ES-I3 (cell line): ENCODE data around the gene MYADM.

Experiments used
- H3K36me3 ChIP-seq: 2 replicates; pipeline ENCODE4 v1.6.1; 2013; ENCODE audit warnings: mild to moderate bottlenecking, low read length, control low read depth, moderate library complexity; ENCODE audit not compliant: insufficient read depth
- H3K4me1 ChIP-seq: 2 replicates; pipeline ENCODE4 v1.6.1; 2013; ENCODE audit warnings: mild to moderate bottlenecking, control low read depth, low read length; ENCODE audit not compliant: insufficient read depth
- H3K9ac ChIP-seq: 2 replicates; pipeline ENCODE4 v1.6.1; 2013; ENCODE audit warnings: low read depth, mild to moderate bottlenecking, low read length, moderate library complexity
- H3K9me3 ChIP-seq: 2 replicates; pipeline ENCODE4 v1.6.1; 2013; ENCODE audit warnings: mild to moderate bottlenecking, low read length, moderate library complexity; ENCODE audit not compliant: control insufficient read depth, insufficient read depth

Gene MYADM

DNA sequence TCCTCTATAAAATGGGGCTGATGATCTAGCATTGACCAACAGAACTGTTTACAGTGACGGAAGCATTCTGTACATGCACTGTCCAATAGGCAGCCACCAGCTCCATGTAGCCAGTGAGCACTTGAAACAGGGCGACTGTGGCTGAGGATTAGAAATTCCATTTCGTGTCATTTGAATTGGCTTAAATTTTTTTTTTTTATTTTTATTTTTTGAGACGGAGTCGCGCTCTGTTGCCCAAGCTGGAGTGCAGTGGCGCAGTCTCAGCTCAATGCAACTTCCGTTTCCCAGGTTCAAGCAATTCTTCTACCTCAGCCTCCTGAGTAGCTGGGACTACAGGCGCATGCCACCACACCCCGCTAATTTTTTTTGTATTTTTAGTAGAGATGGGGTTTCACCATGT lies 17.4 kb downstream of the MYADM start:
- H3K36me3 ChIP-seq: no peaks in the 10 kb centered on the region
- H3K9me3 ChIP-seq: no peaks in the 10 kb centered on the region
- H3K9ac ChIP-seq: no peak overlapping the region
- H3K4me1 ChIP-seq: peaks cover 9% of the 10 kb centered on the region

DNA sequence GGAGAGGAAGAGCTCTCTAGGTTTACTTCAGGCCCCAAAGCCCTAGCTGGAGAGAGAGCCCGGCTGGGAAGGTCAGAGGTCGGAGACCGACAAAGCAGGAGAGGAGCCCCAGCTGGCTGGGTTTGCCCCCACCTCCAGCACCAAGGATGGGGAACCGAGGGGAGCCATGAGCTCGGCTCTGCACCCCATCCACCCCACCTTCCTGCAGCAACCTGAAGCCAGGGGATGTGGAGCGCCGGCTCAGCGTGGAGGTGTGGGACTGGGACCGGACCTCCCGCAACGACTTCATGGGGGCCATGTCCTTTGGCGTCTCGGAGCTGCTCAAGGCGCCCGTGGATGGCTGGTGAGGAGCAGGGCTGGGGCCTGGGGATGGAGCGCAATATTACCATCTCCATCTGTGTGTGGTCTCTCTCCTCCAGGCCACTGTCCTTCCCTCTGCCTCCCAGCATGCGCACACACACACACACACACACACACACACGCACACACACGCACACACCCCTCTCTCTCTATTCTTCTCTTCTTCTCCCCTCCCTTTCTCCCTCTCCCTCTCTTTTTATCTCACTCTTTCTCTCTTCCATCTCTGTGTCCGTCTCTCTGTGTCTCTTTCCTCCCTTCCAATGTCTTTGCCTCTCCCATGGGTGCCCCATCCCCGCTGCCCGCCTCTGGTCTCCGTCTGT lies 24.8 kb downstream of the MYADM start:
- Histone ChIP-seq H3K9ac (no peak overlapping the region), H3K9me3 (no peaks in the 10 kb centered on the region), H3K4me1 (peaks cover 3% of the 10 kb centered on the region; the same call in 1 of the 2 replicates), H3K36me3 (no peaks in the 10 kb centered on the region)

DNA sequence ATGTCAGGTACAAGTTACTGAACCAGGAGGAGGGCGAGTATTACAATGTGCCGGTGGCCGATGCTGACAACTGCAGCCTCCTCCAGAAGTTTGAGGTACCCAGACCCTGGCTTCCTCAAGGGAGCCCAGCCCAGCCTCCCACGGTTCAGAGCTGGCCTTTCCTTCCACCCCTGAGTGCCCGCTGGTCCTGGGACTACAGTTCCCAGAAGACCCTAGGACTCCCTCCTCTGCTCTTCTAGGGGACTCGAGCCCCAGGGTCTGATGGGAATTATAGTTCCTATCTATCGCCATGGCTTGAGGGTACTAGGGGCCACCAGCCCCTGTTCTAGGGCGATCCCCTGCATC lies 25.3 kb downstream of the MYADM start:
- no peaks in the 10 kb centered on the region for H3K36me3 ChIP-seq
- no peak overlapping the region for H3K9ac ChIP-seq
- H3K9me3 ChIP-seq: no peaks in the 10 kb centered on the region
- H3K4me1 ChIP-seq: peaks cover 3% of the 10 kb centered on the region; the same call in 1 of the 2 replicates

DNA sequence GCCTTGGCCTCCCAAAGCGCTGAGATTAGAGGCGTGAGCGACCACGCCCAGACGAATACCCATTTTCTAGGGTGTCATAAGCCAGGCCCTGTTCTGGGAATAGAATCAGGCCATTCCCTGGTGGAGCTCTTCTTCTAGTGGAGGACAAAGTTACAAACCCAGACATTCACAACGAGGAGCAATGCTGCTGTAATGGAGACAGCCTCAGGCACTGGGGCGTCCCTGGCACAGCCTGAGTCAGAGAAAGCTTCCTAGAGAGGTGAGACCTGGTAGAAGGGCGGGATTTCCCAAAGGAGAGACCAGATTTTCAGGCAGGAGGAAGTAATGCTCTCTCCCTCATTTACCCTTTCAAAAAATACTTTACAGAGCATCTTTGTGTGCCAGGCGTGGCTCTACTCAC lies 27.0 kb downstream of the MYADM start:
- Histone ChIP-seq H3K9ac (no peak overlapping the region), H3K9me3 (no peaks in the 10 kb centered on the region), H3K4me1 (peaks cover 3% of the 10 kb centered on the region; the same call in 1 of the 2 replicates), H3K36me3 (no peaks in the 10 kb centered on the region)

DNA sequence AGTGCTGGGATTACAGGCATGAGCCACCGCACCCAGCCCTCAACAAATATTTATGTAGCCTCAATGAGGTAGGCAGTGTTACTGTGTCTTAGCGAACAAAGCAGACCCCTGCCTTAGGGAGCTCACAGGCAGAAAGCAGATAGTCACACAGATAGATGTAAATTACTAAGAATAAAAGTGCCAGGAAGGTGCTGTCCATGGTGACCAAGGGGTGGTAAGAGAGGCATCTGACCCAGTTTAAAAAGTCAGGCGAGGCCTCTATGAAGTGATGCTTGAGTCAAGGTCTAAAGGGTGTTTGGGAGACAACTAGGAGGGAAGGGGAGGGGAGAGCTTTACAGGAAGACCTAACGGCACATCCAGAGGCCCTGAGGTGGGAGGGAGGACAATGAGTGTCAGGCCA lies 29.0 kb downstream of the MYADM start:
- H3K36me3 ChIP-seq: no peaks in the 10 kb centered on the region
- no peaks in the 10 kb centered on the region for H3K9me3 ChIP-seq
- peaks cover 3% of the 10 kb centered on the region; the same call in 1 of the 2 replicates for H3K4me1 ChIP-seq
- no peak overlapping the region for H3K9ac ChIP-seq

DNA sequence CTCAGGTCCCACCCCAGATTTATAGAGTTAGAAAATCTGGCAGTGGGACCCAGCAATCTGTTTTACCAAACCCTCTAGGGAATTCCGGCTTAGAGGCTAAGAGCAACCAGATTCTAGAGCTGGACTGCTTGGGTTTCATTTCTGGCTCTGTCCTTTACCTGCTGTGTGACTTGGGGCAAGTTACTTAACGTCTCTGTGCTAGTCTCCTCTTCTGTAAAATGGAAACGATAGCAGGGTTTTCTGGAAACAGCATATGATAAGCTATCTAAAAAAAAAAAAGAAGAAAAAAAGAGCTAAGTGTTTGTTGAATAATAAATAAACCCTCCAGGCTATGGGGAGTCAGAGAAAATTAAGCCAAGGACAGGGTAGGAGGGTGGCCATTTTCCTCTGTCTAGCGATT lies 29.8 kb downstream of the MYADM start:
- no peaks in the 10 kb centered on the region for H3K36me3 ChIP-seq
- H3K4me1 ChIP-seq: peaks cover 3% of the 10 kb centered on the region; the same call in 1 of the 2 replicates
- H3K9me3 ChIP-seq: no peaks in the 10 kb centered on the region
- H3K9ac ChIP-seq: no peak overlapping the region

DNA sequence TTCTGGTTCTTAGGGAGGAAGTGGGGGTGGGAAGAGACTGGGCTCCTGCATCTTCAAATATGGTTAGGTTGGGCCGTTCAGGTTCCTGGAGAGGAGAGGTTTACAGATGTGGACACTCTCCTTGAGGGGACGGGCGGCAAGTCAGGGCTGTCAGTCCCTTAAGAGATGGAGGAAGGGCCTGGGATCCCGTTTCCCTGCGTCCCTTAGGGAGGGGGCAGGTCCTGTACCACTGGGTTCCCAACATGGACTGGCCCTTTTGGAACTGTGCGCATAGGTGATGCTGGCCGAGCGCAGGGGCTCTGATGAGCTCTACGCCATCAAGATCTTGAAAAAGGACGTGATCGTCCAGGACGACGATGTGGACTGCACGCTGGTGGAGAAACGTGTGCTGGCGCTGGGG lies 30.5 kb downstream of the MYADM start:
- Histone ChIP-seq H3K9ac (peak overlapping the region; percentile 68; the same call in 1 of the 2 replicates), H3K4me1 (peaks cover 3% of the 10 kb centered on the region; the same call in 1 of the 2 replicates), H3K9me3 (no peaks in the 10 kb centered on the region), H3K36me3 (no peaks in the 10 kb centered on the region)

DNA sequence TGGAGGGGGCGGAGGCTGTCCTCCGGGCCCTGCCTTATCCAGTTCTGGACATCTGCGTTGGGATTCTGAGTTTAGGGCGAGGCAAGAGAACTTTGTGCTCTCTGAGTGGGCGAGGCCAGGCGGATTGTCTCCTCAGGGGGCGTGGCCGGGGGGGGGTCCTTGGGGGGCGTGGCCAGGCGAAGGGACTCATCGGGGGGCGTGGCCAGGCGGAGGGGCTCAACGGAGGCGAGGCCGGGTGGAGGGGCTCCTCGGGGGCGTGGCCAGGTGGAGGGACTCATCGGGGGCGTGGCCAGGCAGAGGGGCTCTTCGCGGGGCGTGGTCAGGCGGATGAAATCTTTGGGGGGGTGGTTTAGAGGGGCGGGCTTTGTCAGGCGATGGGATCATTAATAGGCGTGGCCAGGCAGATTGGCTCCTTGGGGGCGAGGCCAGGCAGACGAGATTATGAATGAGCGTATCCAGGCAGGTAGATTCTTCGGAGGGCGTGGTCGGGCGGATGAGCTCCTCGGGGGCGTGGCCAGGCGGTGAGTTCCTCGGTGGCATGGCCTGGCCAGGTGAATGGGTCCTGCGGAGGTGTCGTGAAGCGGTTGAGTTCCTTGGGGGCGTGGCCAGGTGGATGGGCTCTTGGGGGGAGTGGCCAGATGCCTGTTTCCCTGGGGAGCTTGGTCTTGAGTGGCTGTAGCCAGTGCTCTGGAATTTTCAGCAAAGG lies 31.1 kb downstream of the MYADM start:
- Histone ChIP-seq H3K9ac (peak overlapping the region; percentile 68; the same call in 1 of the 2 replicates), H3K36me3 (no peaks in the 10 kb centered on the region)

DNA sequence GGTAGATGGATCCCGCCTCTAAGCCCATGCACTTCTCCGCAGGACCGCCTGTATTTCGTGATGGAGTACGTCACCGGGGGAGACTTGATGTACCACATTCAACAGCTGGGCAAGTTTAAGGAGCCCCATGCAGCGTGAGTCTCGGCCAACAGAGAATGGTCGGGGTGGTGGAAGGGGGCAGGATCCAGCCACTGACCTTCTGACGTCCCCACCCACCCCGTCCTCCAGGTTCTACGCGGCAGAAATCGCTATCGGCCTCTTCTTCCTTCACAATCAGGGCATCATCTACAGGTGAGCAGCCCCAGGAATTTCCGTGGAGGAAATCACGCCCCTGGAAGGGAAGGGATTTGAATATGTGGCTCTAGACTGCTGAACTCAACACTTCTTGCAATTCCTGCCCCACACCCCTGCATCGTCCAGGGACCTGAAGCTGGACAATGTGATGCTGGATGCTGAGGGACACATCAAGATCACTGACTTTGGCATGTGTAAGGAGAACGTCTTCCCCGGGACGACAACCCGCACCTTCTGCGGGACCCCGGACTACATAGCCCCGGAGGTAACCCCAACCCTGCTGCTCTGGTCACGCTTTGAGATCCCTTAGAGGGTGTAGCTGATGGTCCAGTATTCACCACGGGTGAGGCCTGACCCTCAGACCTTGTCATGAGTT lies 32.6 kb downstream of the MYADM start:
- Histone ChIP-seq H3K9me3 (no peaks in the 10 kb centered on the region), H3K9ac (no peak overlapping the region), H3K4me1 (peaks cover 3% of the 10 kb centered on the region; the same call in 1 of the 2 replicates), H3K36me3 (no peaks in the 10 kb centered on the region)

More for the DNA sequence above, 31.1 kb downstream of the MYADM start:
- Histone ChIP-seq H3K9me3 (no peaks in the 10 kb centered on the region), H3K4me1 (peaks cover 3% of the 10 kb centered on the region; the same call in 1 of the 2 replicates)

DNA sequence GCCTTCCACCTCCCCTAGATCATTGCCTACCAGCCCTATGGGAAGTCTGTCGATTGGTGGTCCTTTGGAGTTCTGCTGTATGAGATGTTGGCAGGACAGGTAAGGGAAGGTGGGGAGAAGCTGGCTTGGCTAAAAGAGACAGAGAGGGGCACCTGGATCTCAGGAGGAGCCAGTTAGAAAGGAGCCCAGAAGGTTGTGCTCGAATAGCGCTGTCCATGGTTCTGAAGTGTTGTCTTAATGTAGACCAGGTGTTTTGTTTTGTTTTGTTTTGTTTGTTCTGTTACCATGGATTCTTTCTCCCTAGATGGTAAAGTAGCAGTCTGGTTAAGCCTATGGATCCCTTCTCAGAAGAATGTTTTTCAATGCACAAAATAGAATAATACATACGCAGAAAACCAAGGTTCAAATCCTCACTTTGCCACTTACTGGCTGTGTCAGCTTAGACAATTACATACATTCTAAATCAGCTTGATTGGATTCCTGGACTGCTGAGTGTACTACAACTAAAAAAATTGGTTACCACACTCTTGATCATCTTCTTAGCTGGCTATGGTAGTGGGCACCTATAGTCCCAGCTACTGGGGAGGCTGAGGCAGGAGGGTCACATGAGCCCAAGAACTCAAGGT lies 35.5 kb downstream of the MYADM start:
- Histone ChIP-seq H3K9ac (no peak overlapping the region), H3K36me3 (no peaks in the 10 kb centered on the region), H3K9me3 (no peaks in the 10 kb centered on the region), H3K4me1 (no peaks in the 10 kb centered on the region; the same call in 1 of the 2 replicates)

DNA sequence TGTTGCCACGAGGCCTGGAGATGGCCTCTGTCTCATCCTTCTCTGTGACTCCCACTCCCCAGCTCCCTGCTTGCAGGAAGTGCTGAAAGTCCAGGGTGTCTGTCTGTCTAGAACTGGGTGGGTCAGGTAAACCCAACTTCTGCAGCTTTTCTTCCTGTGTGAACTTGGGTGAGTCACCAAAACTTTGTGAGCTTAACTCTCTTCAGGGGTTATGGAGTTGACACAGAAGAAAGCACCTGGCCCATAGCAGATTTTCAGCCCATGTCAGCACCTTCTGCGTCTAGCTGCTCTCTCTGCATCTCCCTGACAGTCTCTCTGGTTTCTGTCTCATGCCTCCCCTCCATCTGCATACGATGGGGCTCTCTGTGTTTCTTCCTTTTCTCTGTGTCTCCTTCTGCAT lies 37.2 kb downstream of the MYADM start:
- no peaks in the 10 kb centered on the region for H3K36me3 ChIP-seq
- H3K9ac ChIP-seq: no peak overlapping the region
- no peaks in the 10 kb centered on the region for H3K9me3 ChIP-seq
- no peaks in the 10 kb centered on the region; the same call in 1 of the 2 replicates for H3K4me1 ChIP-seq

DNA sequence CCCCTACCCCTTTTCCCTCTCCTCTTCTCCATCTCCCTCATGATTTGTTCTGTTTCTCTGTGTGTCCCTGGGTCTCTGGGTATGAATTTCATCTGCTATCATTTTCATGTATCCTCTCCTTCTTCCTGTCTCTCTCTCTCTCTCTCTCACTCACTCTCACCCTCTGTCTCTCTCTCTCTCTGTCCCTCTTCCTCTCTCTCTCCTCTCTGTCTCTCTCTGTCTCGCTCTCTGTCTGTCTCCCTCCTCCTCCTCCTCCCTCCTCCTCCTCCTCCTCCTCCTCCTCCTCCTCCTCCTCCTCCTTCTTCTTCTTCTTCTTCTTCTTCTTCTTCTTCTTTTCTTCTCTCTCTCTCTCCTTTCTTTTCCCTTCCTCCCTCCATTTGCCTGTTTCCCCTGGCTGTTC lies 38.1 kb downstream of the MYADM start:
- H3K36me3 ChIP-seq: no peaks in the 10 kb centered on the region
- H3K9me3 ChIP-seq: no peaks in the 10 kb centered on the region
- H3K9ac ChIP-seq: no peak overlapping the region
- H3K4me1 ChIP-seq: no peaks in the 10 kb centered on the region; the same call in none of the 2 replicates

DNA sequence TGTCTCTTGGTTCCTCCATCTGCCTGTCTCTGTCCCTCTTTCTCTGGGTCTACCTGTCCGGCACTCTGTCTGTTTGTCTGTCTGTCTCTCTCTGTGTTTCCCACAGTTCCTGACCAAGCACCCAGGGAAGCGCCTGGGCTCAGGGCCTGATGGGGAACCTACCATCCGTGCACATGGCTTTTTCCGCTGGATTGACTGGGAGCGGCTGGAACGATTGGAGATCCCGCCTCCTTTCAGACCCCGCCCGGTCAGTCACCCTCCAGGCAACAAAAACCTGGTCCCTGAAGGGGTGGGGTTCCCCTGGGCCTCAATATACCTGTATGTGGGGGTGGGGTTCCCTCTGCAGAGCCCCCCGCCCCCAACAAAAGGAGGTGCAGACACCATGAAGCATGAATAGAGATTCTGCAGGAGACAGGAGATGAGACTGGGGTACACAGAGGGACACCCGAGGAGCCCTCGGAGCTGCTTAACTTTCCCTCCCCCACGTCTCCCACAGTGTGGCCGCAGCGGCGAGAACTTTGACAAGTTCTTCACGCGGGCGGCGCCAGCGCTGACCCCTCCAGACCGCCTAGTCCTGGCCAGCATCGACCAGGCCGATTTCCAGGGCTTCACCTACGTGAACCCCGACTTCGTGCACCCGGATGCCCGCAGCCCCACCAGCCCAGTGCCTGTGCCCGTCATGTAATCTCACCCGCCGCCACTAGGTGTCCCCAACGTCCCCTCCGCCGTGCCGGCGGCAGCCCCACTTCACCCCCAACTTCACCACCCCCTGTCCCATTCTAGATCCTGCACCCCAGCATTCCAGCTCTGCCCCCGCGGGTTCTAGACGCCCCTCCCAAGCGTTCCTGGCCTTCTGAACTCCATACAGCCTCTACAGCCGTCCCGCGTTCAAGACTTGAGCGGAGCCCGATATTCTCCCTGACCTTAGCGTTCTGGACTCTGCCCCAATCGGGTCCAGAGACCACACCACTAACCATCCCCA lies 38.8 kb downstream of the MYADM start:
- H3K9ac ChIP-seq: peak overlapping the region; percentile 79
- H3K4me1 ChIP-seq: no peaks in the 10 kb centered on the region; the same call in none of the 2 replicates
- no peaks in the 10 kb centered on the region for H3K9me3 ChIP-seq
- H3K36me3 ChIP-seq: no peaks in the 10 kb centered on the region
